Osteoblast (primary cell): ENCODE measurements around the gene PKIB. TPM values are rescaled to one million over a fixed set of nuclear protein-coding genes. Genes with fewer than 3 reads are reported as not detected.

Source experiments
- DNase-seq: peaks from one replicate; pipeline ENCODE4 v3.0.0; 2011; ENCODE audit warnings: low spot score, mixed read lengths; ENCODE audit not compliant: insufficient read length; ENCODE audit errors: missing footprints
- H2AFZ ChIP-seq: 2 replicates; pipeline ENCODE4 v1.6.0; 2011; ENCODE audit warnings: mild to moderate bottlenecking, low read length
- H3K27ac ChIP-seq: 2 replicates; pipeline ENCODE4 v1.5.1; 2011; ENCODE audit warnings: mild to moderate bottlenecking, low read depth, low read length, moderate library complexity
- H3K27me3 ChIP-seq: 2 replicates; pipeline ENCODE4 v1.6.0; 2012; ENCODE audit warnings: mild to moderate bottlenecking, control low read depth, inconsistent platforms, low read length, moderate library complexity; ENCODE audit not compliant: insufficient read depth
- H3K36me3 ChIP-seq: 2 replicates; pipeline ENCODE4 v1.5.1; 2011; ENCODE audit warnings: mild to moderate bottlenecking, low read length, control low read depth, moderate library complexity; ENCODE audit not compliant: insufficient read depth
- H3K4me1 ChIP-seq: 2 replicates; pipeline ENCODE4 v1.5.1; 2011; ENCODE audit warnings: mild to moderate bottlenecking, low read length, control low read depth, moderate library complexity; ENCODE audit not compliant: insufficient read depth
- H3K4me2 ChIP-seq: 2 replicates; pipeline ENCODE4 v1.6.0; 2011; ENCODE audit warnings: mild to moderate bottlenecking, low read length; ENCODE audit not compliant: insufficient read depth
- H3K4me3 ChIP-seq: fragments of 200-600 bp; sonication (generic); 3 replicates; pipeline ENCODE4 v1.5.1; 2012; ENCODE audit warnings: mild to moderate bottlenecking, low read length, inconsistent platforms; ENCODE audit not compliant: insufficient read depth
- H3K79me2 ChIP-seq: 2 replicates; pipeline ENCODE4 v1.6.0; 2012; ENCODE audit warnings: mild to moderate bottlenecking, low read length, control low read depth, inconsistent platforms; ENCODE audit not compliant: insufficient read depth
- H3K9me3 ChIP-seq: 2 replicates; pipeline ENCODE4 v1.5.1; 2011; ENCODE audit warnings: low read depth, low read length, control low read depth
- H4K20me1 ChIP-seq: 2 replicates; pipeline ENCODE4 v1.6.0; 2012; ENCODE audit warnings: mild to moderate bottlenecking, low read length, control low read depth; ENCODE audit not compliant: insufficient read depth
- total RNA-seq: library from RNA; depleted of rRNA; stranded (reverse); fragments of >200 nt; gene quantifications from 2 replicates; pipeline ENCODE4 v1.2.3, GENCODE V29; 2012
- TF ChIP-seq, protein P1 (sequence below): IDR thresholded peaks from 2 replicates; pipeline ENCODE4 v1.5.1; 2011; ENCODE audit warnings: mild to moderate bottlenecking, low read depth, low read length, moderate library complexity; ENCODE audit errors: extremely low read depth

Gene PKIB
- total RNA-seq, 1 donor = 0.72 TPM

DNA sequence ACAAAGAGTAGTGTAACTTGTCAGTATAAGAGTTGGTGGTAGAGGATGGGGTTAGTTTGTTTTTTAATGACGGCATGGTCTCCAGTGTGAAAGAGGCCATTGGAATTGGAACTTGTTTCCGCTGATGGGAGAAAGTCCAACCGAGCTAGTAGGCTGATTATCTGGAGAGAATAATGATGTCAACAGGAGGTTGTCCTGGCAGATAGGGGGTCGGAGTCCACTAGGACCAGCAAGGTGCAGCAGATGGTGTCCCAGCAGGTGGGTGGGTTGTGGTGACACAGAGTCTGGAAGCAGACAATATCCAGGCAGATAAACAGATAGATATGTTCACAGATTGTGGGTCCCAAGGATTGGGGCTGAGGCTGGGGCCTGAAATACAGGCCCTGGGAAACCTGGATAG, 35.1 kb downstream of the PKIB start:
- Histone ChIP-seq H3K27ac (no peak overlapping the region), H3K36me3 (no peaks in the 10 kb centered on the region), H3K9me3 (no peaks in the 10 kb centered on the region), H3K4me1 (no peaks in the 10 kb centered on the region), H3K79me2 (no peaks in the 10 kb centered on the region), H4K20me1 (no peaks in the 10 kb centered on the region), H3K4me2 (no peak overlapping the region), H2AFZ (no peak overlapping the region), H3K27me3 (no peaks in the 10 kb centered on the region), H3K4me3 (no peak overlapping the region)
- TF ChIP-seq, protein P1, sequence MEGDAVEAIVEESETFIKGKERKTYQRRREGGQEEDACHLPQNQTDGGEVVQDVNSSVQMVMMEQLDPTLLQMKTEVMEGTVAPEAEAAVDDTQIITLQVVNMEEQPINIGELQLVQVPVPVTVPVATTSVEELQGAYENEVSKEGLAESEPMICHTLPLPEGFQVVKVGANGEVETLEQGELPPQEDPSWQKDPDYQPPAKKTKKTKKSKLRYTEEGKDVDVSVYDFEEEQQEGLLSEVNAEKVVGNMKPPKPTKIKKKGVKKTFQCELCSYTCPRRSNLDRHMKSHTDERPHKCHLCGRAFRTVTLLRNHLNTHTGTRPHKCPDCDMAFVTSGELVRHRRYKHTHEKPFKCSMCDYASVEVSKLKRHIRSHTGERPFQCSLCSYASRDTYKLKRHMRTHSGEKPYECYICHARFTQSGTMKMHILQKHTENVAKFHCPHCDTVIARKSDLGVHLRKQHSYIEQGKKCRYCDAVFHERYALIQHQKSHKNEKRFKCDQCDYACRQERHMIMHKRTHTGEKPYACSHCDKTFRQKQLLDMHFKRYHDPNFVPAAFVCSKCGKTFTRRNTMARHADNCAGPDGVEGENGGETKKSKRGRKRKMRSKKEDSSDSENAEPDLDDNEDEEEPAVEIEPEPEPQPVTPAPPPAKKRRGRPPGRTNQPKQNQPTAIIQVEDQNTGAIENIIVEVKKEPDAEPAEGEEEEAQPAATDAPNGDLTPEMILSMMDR = no peak
- no peak for DNase-seq

DNA sequence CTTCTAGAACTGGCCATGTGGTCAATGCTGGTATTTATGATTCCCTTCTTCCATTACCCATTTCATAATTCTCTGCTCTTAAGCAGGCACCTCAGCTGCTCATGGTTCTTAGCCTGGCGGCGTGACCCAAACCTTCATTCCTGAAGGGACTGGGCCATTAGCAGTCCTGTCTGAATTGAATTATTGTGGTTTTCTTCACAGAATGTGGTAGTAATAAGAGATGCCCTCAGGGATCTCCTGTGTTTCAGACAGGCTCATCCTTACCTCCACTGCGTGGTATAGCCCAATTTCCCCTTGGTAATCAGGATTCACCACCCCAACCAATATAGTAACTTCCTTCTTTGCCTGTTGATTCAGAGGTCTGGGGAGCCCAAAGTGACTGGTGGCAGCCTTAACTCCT, 37.6 kb downstream of the PKIB start:
- no peak for DNase-seq
- no peaks in the 10 kb centered on the region for H3K79me2 ChIP-seq
- H4K20me1 ChIP-seq = no peaks in the 10 kb centered on the region
- H3K4me1 ChIP-seq = peaks cover 7% of the 10 kb centered on the region
- H3K4me2 ChIP-seq = no peak overlapping the region
- no peak overlapping the region for H3K27ac ChIP-seq
- no peak overlapping the region for H3K4me3 ChIP-seq
- H2AFZ ChIP-seq = no peak overlapping the region
- H3K9me3 ChIP-seq = no peaks in the 10 kb centered on the region
- no peaks in the 10 kb centered on the region for H3K27me3 ChIP-seq
- H3K36me3 ChIP-seq = no peaks in the 10 kb centered on the region
- TF ChIP-seq, protein P1 = no peak

DNA sequence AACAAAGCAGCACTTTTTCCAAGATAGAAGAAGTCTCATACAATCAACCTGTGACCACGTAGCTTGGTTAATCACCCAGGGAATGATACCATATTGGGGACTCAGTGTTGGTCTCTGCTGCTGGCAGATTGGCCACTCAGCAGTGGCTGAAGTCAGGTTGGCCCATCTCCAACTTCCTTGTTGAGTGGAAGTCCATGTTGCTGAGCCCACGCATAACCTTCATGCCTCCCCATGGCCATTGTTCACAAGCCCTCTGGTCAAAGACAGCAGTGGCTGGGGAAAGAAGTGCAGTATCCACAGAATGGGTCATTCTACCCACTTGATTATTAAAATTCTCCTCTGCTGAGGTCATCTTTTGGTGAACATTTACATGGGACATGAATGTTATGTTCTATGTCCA, 38.5 kb downstream of the PKIB start:
- no peak overlapping the region for H3K27ac ChIP-seq
- H3K36me3 ChIP-seq = no peaks in the 10 kb centered on the region
- H3K4me2 ChIP-seq = no peak overlapping the region
- no peak for DNase-seq
- H3K9me3 ChIP-seq = no peaks in the 10 kb centered on the region
- no peaks in the 10 kb centered on the region for H3K27me3 ChIP-seq
- no peak overlapping the region for H2AFZ ChIP-seq
- no peaks in the 10 kb centered on the region for H3K79me2 ChIP-seq
- no peaks in the 10 kb centered on the region for H4K20me1 ChIP-seq
- TF ChIP-seq, protein P1 = no peak
- H3K4me1 ChIP-seq = peaks cover 7% of the 10 kb centered on the region
- H3K4me3 ChIP-seq = no peak overlapping the region

DNA sequence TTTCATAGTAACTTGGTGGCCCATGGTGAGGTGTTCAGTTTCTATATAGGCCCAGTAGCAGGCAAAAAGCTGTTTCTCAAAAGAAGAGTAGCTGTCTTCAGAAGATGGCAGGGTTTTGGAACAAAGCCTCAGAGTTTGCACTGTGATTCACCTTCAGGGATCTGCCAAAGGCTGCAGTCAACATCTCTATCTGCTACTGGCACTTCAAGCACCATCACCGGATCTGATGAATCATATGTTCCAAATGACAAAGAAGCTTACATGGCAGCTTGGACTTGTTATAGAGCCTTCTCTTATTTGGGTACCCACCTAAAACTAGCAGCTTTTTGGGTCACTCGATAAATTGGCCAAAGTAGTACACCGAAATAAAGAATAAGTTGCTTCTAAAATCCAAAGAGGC, 39.5 kb downstream of the PKIB start:
- Histone ChIP-seq H3K4me2 (no peak overlapping the region), H3K9me3 (no peaks in the 10 kb centered on the region), H3K4me3 (no peak overlapping the region), H3K4me1 (peaks cover 7% of the 10 kb centered on the region), H3K79me2 (no peaks in the 10 kb centered on the region), H3K27ac (no peak overlapping the region), H4K20me1 (no peaks in the 10 kb centered on the region), H3K36me3 (no peaks in the 10 kb centered on the region), H3K27me3 (no peaks in the 10 kb centered on the region), H2AFZ (no peak overlapping the region)
- no peak for DNase-seq
- TF ChIP-seq, protein P1 = no peak
